OCI-LY1 (cell line): ENCODE data around the gene PCBP3.

ENCODE experiments used
- H2AFZ ChIP-seq: fragments of 200-600 bp; sonication (generic), shearing (Covaris generic); 2 replicates; pipeline ENCODE4 v1.6.0; 2014; ENCODE audit warnings: antibody characterized with exemption, mild to moderate bottlenecking, low read length
- H3F3A ChIP-seq: fragments of 200-600 bp; sonication (generic), shearing (Covaris generic); 2 replicates; pipeline ENCODE4 v1.6.0; 2014; ENCODE audit warnings: mild to moderate bottlenecking, antibody characterized with exemption, low read length, moderate library complexity; ENCODE audit not compliant: insufficient read depth
- H3K27ac ChIP-seq: fragments of 200-600 bp; sonication (generic); 2 replicates; pipeline ENCODE4 v1.5.1; 2014; ENCODE audit warnings: low read length, mixed run types, mild to moderate bottlenecking, low read depth; ENCODE audit not compliant: poor library complexity, severe bottlenecking
- H3K27me3 ChIP-seq: fragments of 200-600 bp; sonication (generic); 2 replicates; pipeline ENCODE4 v1.6.0; 2014; ENCODE audit warnings: antibody characterized with exemption, mild to moderate bottlenecking, low read length, moderate library complexity; ENCODE audit not compliant: insufficient read depth
- H3K36me3 ChIP-seq: fragments of 200-600 bp; sonication (generic); 2 replicates; pipeline ENCODE4 v1.6.1; 2014; ENCODE audit warnings: mild to moderate bottlenecking, antibody characterized with exemption, low read length, moderate library complexity, mixed read lengths; ENCODE audit not compliant: insufficient read depth
- H3K4me1 ChIP-seq: fragments of 200-600 bp; sonication (generic); 2 replicates; pipeline ENCODE4 v1.5.1; 2014; ENCODE audit warnings: mild to moderate bottlenecking, low read length, moderate library complexity; ENCODE audit not compliant: insufficient read depth, severe bottlenecking
- H3K4me2 ChIP-seq: fragments of 200-600 bp; sonication (generic), shearing (Covaris generic); 2 replicates; pipeline ENCODE4 v1.6.1; 2014; ENCODE audit warnings: low read length
- H3K4me3 ChIP-seq: fragments of 200-600 bp; sonication (generic); 2 replicates; pipeline ENCODE4 v1.5.1; 2014; ENCODE audit warnings: low read length, low read depth, mild to moderate bottlenecking, mixed read lengths; ENCODE audit not compliant: poor library complexity, severe bottlenecking
- H3K79me2 ChIP-seq: fragments of 200-600 bp; shearing (Covaris generic); 2 replicates; pipeline ENCODE4 v1.6.1; 2016; ENCODE audit warnings: mixed run types, low read length, mixed read lengths; ENCODE audit not compliant: insufficient read depth
- H3K9ac ChIP-seq: fragments of 200-600 bp; sonication (generic), shearing (Covaris generic); 2 replicates; pipeline ENCODE4 v1.6.1; 2014; ENCODE audit warnings: mild to moderate bottlenecking, low read length, mixed read lengths
- H3K9me2 ChIP-seq: fragments of 200-600 bp; sonication (generic), shearing (Covaris generic); 2 replicates; pipeline ENCODE4 v1.6.1; 2014; ENCODE audit warnings: low read depth, mild to moderate bottlenecking, low read length, mixed read lengths
- H3K9me3 ChIP-seq: fragments of 200-600 bp; shearing (Covaris generic); 2 replicates; pipeline ENCODE4 v1.6.1; 2014; ENCODE audit warnings: low read length, mixed read lengths
- H4K20me1 ChIP-seq: fragments of 200-600 bp; sonication (generic), shearing (Covaris generic); 2 replicates; pipeline ENCODE4 v1.6.0; 2016; ENCODE audit warnings: mild to moderate bottlenecking, low read length; ENCODE audit not compliant: insufficient read depth
- CTCF ChIP-seq: fragments of 200-600 bp; sonication (generic), shearing (Covaris generic); IDR thresholded peaks from 2 replicates; pipeline ENCODE4 v1.5.1; 2017; ENCODE audit warnings: mild to moderate bottlenecking, antibody characterized with exemption, low read length, moderate library complexity, mixed read lengths
- EZH2 ChIP-seq: fragments of 200-600 bp; sonication (generic), shearing (Covaris generic); IDR thresholded peaks from 2 replicates; pipeline ENCODE4 v1.8.0; 2017; ENCODE audit warnings: borderline replicate concordance, mixed run types, mild to moderate bottlenecking, antibody characterized with exemption, low read length, moderate library complexity, mixed read lengths

The PCBP3 gene

GRCh38 chr21:45596704-45597318 is 46.7 kb upstream of the PCBP3 start:
- Histone ChIP-seq H3K36me3 (no peaks in the 10 kb centered on the region; the same call in 1 of the 2 replicates), H3K4me1 (no peaks in the 10 kb centered on the region), H3K4me2 (no peak overlapping the region), H2AFZ (no peak overlapping the region), H3K9me3 (no peaks in the 10 kb centered on the region), H3K9me2 (no peaks in the 10 kb centered on the region), H3K27me3 (no peaks in the 10 kb centered on the region; the same call in 1 of the 2 replicates), H3K9ac (no peak overlapping the region), H4K20me1 (no peaks in the 10 kb centered on the region), H3K4me3 (no peak overlapping the region), H3K79me2 (no peaks in the 10 kb centered on the region), H3K27ac (no peak overlapping the region), H3F3A (no peaks in the 10 kb centered on the region)
- TF ChIP-seq EZH2 (no peak), CTCF (peak; percentile 78)

- Histone ChIP-seq H3K9ac (no peak overlapping the region), H3K27ac (no peak overlapping the region), H3K36me3 (no peaks in the 10 kb centered on the region; the same call in 1 of the 2 replicates), H2AFZ (no peak overlapping the region), H3K9me3 (no peaks in the 10 kb centered on the region), H3K79me2 (no peaks in the 10 kb centered on the region), H3K4me1 (no peaks in the 10 kb centered on the region), H4K20me1 (no peaks in the 10 kb centered on the region), H3K27me3 (peaks cover 3% of the 10 kb centered on the region; the same call in 1 of the 2 replicates), H3K9me2 (no peaks in the 10 kb centered on the region), H3K4me3 (no peak overlapping the region), H3F3A (no peaks in the 10 kb centered on the region), H3K4me2 (no peak overlapping the region)
- TF ChIP-seq EZH2: no peak
- TF ChIP-seq CTCF: no peak
These were observed 45.4 kb upstream of the PCBP3 start for GRCh38 chr21:45598109-45598508.

GRCh38 chr21:45598666-45599065 is 44.9 kb upstream of the PCBP3 start:
- no peaks in the 10 kb centered on the region for H3K4me1 ChIP-seq
- no peaks in the 10 kb centered on the region; the same call in 1 of the 2 replicates for H3K36me3 ChIP-seq
- peaks cover 7% of the 10 kb centered on the region for H3K27me3 ChIP-seq
- no peak overlapping the region for H2AFZ ChIP-seq
- no peaks in the 10 kb centered on the region for H3K9me3 ChIP-seq
- no peak overlapping the region for H3K9ac ChIP-seq
- H3K27ac ChIP-seq: no peak overlapping the region
- H3K4me3 ChIP-seq: no peak overlapping the region
- no peak for TF ChIP-seq CTCF
- TF ChIP-seq EZH2: no peak
- no peak overlapping the region for H3K4me2 ChIP-seq
- H3K79me2 ChIP-seq: no peaks in the 10 kb centered on the region
- H3F3A ChIP-seq: no peaks in the 10 kb centered on the region
- no peaks in the 10 kb centered on the region for H3K9me2 ChIP-seq
- no peaks in the 10 kb centered on the region for H4K20me1 ChIP-seq
